Nephron (organoid): ENCODE data around the gene TCF4.

Experiments
- H3K27ac Mint-ChIP-seq, 3 experiments: 2 replicates each; pipeline ENCODE4 v1.8.0; 2020; ENCODE audit warnings: mixed read lengths in 3 of 3, mild to moderate bottlenecking in 2 of 3, moderate library complexity in 1 of 3
- H3K27me3 Mint-ChIP-seq: 2 replicates; pipeline ENCODE4 v1.8.0; 2021; ENCODE audit warnings: low read depth, mild to moderate bottlenecking, moderate library complexity, mixed read lengths
- H3K36me3 Mint-ChIP-seq: 2 replicates; pipeline ENCODE4 v1.8.0; 2020; ENCODE audit warnings: low read depth, mixed read lengths
- H3K4me1 Mint-ChIP-seq: 2 replicates; pipeline ENCODE4 v1.8.0; 2020; ENCODE audit warnings: mixed read lengths
- H3K4me3 Mint-ChIP-seq, 3 experiments: 2 replicates each; pipeline ENCODE4 v1.8.0; 2020; ENCODE audit warnings: mild to moderate bottlenecking in 3 of 3, mixed read lengths in 3 of 3, moderate library complexity in 2 of 3
- H3K9me3 Mint-ChIP-seq: 2 replicates; pipeline ENCODE4 v1.8.0; 2020; ENCODE audit warnings: mixed read lengths
- CTCF ChIP-seq, 3 experiments: fragments of 200-600 bp; sonication (generic); IDR thresholded peaks; one replicate each; pipeline ENCODE4 v1.5.0; 2021; ENCODE audit warnings: antibody characterized with exemption in 3 of 3; ENCODE audit not compliant: unreplicated experiment in 3 of 3

TCF4 gene

GRCh38 chr18:55400590-55401541, 187.1 kb downstream of the TCF4 start:
- Mint-ChIP-seq H3K36me3 (no peaks in the 10 kb centered on the region), H3K9me3 (no peaks in the 10 kb centered on the region), H3K27me3 (peaks cover 4% of the 10 kb centered on the region), H3K4me3 (peak overlapping the region; percentile 49 to 83 (median 66)), H3K4me1 (peaks cover 75% of the 10 kb centered on the region), H3K27ac (peak overlapping the region; percentile 93 to 98 (median 94))
- TF ChIP-seq CTCF (IDR thresholded peaks at IDR 0.05; ENCODE audit: unreplicated experiment in 3 of 3), result no peak

GRCh38 chr18:55400081-55400480, 187.9 kb downstream of the TCF4 start:
- H3K4me1 Mint-ChIP-seq, result peaks cover 69% of the 10 kb centered on the region
- TF ChIP-seq CTCF (IDR thresholded peaks at IDR 0.05; ENCODE audit: unreplicated experiment in 3 of 3), result no peak
- no peaks in the 10 kb centered on the region for H3K36me3 Mint-ChIP-seq
- peaks cover 4% of the 10 kb centered on the region for H3K27me3 Mint-ChIP-seq
- peak overlapping the region in 1 of 3 experiments; percentile 83 for H3K4me3 Mint-ChIP-seq
- H3K27ac Mint-ChIP-seq, result peak overlapping the region in 2 of 3 experiments; percentile 64 to 69
- H3K9me3 Mint-ChIP-seq, result no peaks in the 10 kb centered on the region

- Mint-ChIP-seq H3K4me3 (no peak overlapping the region), H3K36me3 (no peaks in the 10 kb centered on the region), H3K9me3 (no peaks in the 10 kb centered on the region), H3K4me1 (peaks cover 61% of the 10 kb centered on the region), H3K27me3 (peaks cover 4% of the 10 kb centered on the region), H3K27ac (no peak overlapping the region)
- TF ChIP-seq CTCF (IDR thresholded peaks at IDR 0.05; ENCODE audit: unreplicated experiment in 3 of 3), result no peak
Observed at GRCh38 chr18:55398858-55399257, 189.1 kb downstream of the TCF4 start.

GRCh38 chr18:55396979-55397378, 191.0 kb downstream of the TCF4 start:
- Mint-ChIP-seq H3K4me1 (peaks cover 44% of the 10 kb centered on the region), H3K27ac (no peak overlapping the region), H3K36me3 (no peaks in the 10 kb centered on the region), H3K4me3 (no peak overlapping the region), H3K27me3 (peaks cover 4% of the 10 kb centered on the region), H3K9me3 (no peaks in the 10 kb centered on the region)
- TF ChIP-seq CTCF (IDR thresholded peaks at IDR 0.05; ENCODE audit: unreplicated experiment in 3 of 3), result no peak

- no peak overlapping the region for H3K4me3 Mint-ChIP-seq
- H3K36me3 Mint-ChIP-seq, result no peaks in the 10 kb centered on the region
- TF ChIP-seq CTCF (IDR thresholded peaks at IDR 0.05; ENCODE audit: unreplicated experiment in 3 of 3), result no peak
- H3K27me3 Mint-ChIP-seq, result peaks cover 4% of the 10 kb centered on the region
- H3K4me1 Mint-ChIP-seq, result peaks cover 38% of the 10 kb centered on the region
- H3K27ac Mint-ChIP-seq, result peak overlapping the region in 1 of 3 experiments; percentile 52
- H3K9me3 Mint-ChIP-seq, result no peaks in the 10 kb centered on the region
Observed at GRCh38 chr18:55396267-55396905, 191.6 kb downstream of the TCF4 start.
